GM19455 (cell line): ENCODE data around the gene SRCIN1.

ENCODE experiments used
- ATAC-seq: cut with Tn5 transposase; IDR thresholded peaks from one replicate; pipeline ENCODE4 v1.9.1; 2021; ENCODE audit not compliant: unreplicated experiment

The SRCIN1 gene

GRCh38 chr17:38617074-38617860 lies 11.5 kb upstream of the SRCIN1 start:
- ATAC-seq, result no peak

DNA sequence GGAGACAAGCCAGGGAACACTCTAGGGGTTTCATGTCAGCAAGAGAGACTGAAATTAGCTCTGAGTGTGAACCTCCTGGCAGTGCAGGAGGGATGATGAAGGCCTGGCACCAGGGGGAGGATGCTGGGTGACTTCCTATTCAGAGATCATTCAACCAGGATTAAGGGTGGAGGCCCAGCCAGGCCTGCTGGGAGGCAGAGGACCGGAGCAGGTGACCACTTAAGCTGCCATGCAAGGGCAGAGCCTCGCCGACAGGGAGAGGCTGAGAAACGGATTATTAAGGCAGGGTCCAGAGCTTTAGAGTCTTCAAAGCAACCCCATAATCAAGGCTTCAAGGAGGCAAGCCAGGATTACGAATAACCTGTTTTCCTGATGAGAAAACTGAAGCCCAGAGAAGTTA lies 10.6 kb upstream of the SRCIN1 start:
- ATAC-seq, result no peak

DNA sequence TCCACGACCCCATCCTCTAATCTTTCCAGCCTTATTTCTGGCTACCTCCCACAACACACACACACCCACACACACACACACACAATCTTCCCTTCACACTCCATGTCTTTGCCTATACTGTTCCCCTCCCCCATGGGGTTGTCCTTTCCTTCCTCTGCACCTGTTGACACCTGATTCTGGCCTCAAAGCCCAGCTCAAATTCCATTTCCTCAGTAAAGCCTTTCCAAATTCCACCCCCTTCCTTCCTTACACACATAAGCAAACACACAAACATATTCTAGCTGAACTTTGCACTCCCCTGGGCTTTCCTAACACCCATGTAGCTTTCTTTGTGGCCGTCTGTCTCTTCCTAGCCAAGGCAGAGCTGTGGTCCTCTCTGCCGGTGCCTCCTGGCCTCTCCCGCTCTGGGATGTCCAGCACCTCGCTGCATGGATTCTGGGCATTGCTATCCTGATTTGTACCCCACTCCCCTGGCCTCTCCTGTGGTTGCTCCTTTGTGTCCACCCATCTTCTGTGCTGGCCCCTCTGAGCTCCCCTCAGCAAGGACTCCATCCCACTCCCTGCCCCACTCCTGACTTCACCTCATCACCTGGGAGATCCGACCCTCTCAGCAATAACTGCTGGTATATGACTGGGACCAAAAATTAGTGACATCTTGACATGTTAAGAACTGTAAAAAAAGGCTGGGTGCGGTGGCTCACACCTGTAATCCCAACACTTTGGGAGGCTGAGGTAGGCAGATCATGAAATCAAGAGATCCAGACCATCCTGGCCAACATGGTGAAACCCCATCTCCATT lies 8.4 kb upstream of the SRCIN1 start:
- no peak for ATAC-seq

GRCh38 chr17:38613525-38613980 lies 7.8 kb upstream of the SRCIN1 start:
- no peak for ATAC-seq

DNA sequence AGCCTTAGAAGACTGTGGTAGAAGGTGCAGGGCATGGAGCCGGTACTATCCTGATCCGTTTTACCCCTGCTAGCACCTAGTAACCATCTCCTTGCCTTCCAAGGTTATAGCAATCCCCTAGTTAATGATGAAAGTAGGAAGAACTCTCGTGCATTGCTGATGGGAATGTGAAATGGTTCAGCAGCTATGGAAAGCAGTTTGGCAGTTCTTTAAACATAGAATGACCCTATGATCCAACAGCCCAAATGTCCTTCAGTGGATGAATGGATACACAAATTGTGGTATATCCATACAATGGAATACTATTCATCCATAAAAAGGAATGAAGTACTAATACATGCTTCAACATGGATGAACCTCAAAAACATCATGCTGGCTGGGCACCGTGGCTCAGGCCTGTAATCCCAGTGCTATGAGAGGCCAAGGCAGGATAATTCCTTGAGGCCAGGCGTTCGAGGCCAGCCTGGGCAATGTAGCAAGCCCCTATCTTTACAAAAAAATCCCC lies 6.2 kb upstream of the SRCIN1 start:
- ATAC-seq, result no peak

DNA sequence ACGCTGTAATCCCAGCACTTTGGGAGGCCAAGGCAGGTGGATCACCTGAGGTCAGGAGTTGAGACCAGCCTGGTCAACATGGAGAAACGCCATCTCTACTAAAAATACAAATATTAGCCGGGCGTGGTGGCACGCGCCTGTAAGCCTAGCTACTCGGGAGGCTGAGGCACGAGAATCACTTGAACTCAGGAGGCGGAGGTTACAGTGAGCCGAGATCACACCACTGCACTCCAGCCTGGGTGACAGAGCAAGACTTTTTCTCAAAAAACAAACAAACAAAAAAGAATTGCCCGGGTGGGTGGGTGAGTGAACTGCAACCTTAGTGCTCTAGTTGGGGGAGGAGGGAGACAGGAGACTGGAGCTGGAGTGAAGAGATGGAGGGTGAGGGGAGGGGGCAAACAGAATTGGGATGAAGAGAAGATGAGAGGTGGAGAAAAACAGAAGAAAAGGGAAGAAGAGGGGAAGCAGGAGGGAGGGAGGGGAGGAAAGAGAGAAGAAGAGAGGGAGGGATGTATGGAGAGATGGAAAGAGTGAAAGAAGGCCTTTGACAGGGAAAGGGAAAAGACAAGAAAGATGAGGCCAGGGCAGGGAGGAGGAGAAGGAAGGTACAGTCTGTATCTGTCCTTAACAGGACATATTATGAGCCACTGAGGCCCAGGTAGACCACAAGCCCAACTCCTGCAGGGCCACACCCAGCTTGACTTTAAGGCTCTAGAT lies 5.5 kb upstream of the SRCIN1 start:
- no peak for ATAC-seq

DNA sequence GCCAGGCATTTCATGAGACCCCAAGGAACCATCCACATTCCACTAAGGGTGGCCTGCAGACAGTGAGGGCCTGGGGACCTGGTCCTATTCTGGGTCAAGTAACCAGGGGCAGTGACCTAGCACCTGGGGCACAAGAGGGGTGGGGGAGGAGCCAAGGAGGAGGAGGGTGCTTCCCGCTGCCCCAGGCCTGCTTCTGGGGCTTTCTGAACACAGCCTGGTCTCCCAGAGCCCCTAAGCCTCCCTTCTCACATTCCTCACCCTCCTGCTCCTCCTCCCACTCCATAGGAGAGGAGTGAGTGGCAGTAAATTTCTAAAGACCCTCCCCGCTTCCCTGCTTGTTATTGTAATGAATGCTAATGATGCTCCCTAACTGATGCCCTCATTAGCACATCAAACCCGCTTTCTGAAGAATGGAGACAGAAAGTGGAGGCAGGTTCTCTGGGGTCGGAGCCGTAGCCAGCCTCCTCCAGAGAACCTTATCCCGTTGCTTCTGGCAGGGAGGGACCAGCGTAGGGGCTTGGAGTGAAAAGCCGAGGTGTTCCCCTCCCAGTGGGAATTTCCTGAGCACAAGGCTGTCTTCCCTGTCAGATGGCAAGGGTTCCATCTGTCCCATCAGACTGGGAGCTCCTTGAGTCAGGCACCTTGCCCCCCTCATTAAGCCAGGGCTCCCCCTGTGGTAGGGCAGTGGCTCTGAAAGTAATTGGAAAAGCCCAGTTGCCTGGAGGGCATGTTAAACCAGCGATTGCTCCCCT lies 3.7 kb upstream of the SRCIN1 start:
- ATAC-seq, result no peak

- no peak for ATAC-seq
Observed at GRCh38 chr17:38608648-38609047, 2.9 kb upstream of the SRCIN1 start.

DNA sequence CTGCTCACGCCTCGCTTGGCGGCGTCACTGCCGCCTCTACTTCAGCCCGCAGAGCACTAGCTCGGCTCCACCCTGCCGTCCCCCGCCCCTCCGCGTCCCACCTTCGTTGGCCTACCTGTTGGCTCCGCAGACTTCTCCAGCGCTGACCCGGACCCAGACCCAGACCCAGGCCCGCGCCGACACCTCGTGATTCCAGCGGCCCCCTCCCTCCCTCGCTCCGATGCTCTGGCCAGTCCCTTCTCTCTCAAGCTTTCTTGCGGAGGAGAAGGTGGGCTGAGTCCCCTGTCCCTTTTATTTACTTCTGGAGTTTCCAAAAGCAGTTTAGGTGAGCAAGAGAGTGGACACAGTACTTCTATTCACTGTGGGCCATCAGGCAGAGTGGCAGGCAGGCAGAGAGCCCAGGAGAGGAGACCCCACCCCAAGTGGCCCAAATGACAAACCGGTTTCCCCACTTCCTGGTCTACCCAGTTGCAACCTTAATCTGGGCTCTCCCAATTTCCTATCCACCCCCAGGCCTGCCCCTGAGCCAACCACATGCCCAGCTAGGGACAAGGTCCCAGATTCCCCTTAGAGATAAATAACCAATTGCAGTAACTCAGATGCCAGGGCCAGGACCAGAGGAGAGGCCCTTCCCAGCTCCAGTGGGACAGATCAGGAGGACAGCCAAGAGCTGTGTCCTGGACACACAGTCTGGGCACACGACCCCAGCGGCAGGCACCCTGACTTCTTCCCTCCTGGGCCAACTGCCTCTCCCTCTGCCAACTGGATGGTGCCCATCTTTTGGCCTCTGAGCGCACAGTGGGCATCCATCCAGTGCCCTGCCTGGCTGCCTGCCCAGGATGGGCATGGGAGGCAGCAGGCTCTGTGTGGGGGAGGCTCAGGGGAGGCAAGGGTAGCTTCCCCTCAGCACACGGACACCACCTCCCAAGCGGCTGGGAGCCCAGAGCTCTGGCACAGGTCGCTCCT lies 1.2 kb upstream of the SRCIN1 start:
- ATAC-seq, result no peak

DNA sequence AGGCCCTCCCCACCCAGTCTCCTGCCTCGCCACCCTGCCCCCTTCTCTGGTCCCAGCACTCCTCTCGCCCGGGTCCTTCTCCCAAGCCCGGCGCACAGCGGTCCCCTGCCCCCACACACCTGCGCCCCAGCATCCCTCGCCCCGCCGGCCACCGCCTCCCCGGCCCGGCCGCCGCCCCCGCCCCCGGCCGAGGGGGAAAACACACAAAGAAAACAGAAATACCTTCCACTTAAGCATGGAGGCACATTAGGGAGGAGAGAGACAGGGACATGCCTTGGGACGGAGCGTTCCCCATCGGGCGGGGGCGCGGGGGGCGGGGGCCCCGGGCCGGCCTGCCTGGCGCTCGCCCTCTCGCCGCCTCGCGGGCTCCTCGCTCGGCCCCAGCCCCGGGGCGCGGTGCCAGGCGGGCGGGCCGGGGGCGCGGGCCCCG lies 326 bp downstream of the SRCIN1 start:
- no peak for ATAC-seq

DNA sequence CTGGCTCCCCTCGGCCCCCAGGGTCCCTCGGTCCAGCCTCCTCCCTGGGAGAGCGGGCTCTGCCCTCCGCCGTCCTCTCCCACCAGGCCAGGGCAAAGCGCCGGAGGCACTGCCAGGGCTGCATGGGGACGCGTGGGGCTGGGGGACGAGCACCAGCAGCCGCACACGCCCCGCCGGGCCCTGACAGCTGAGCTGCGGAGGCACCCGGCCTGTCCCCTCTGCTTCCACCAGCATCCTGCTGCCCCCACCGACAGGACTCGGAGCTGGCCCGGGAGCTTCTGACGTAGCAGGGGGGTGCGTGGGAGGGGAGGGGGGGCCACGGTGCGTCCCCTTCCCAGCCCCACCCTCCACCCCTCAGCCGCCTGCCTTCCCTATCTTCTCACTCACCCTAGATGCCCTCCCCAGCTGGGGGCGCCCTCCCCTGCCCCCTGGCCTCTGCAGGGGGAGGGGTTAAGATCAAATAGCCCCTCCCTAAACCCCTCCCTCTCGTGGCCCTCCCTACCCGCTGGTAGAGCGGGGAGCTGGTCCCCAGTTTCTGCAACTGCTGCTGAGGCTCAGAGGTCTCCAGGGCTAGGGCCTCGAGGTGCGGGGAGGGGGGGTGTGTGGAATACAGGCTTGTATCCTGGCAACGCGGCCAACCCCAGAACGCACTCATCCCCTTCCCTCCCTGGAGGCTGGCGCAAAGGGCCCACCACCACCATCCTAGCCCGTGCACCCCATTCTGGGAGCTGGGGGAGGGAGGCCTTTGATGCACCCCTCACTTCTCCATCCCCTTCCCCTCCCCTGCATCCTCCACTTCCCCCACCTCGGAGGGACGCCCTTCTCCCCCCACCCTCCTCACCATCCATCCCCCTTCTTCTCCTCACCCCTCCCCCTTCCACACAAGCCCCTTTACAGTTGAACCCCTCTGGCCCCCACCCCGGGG lies 1.0 kb downstream of the SRCIN1 start:
- ATAC-seq, result no peak

GRCh38 chr17:38603786-38604478 lies 1.8 kb downstream of the SRCIN1 start:
- no peak for ATAC-seq

- no peak for ATAC-seq
Observed at GRCh38 chr17:38602956-38603785, 2.6 kb downstream of the SRCIN1 start.

DNA sequence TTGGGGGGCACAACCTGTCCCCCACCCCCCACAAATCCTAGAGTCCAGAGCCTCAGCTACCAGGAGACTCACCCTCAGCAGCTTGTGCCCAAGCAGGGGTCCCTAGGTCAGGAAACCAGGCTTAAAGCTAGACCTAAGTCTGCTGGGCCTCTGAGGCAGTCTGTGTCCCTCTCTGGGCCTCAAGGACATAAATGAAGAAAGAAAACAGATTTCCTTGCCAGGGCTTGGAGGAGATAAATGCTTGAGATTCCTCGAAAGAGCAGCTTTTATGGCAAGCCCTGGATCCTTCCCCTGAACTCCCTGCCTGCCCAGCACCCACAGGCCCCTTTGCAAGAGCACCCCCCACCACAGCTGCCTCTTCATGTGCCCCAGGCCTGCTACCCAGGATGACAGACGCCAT lies 3.3 kb downstream of the SRCIN1 start:
- no peak for ATAC-seq

DNA sequence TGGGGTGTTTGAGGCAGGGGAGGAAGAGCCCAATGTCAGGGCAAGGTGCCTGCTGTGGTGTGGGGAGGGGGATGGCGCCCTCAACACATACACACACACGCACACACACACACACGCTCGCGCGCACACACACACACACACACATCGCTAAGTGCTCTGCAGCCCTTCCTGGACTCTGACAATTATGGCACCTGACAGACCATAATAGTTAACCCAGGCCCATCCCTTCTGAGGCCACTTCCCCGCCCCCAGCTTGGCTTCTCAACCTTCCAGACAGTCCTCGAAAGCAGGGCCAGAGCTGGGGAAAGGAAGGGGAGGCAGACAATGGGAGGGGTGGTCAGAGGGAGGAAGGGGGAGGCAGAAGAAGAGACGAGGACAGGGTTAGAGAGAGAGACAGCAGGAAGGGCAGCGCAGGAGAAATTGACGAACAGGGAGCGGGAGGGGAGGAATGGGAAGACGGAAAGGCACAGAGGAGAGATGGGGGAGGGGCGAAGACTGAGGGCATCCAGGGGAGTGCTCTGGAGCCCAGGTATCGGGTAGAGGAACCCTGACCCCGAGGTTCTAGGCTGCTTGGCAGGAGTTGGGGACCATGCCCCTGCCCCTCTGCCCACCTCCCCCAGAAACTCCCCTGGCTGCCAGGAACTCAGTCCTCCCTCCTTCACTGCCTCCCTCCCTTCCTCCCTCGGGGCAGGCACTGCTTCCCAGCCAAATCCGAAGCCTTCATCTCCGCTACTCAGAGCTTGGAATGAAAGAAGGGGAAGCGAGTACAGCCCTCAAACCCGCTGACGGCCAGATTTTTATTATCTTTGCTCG lies 4.0 kb downstream of the SRCIN1 start:
- no peak for ATAC-seq

DNA sequence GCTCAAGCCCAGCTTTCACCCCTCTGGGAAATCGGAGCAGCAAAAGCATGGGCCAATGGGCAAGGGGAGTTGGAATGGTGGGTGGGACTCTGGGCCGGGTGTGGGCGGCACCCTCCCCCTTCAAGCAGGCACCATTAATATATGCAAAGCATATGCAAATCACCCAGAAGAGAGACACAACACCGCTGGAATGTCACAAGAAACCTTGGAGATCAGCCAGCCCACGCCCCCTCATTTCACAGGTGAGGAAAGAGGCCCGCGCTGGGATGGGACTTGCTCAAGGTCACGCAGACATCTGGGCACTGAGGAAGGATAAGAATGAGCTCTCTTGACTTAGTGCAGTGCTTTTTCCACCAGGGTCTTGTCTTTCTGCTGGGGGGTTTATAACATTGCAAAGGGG lies 4.8 kb downstream of the SRCIN1 start:
- no peak for ATAC-seq
